Left lung (tissue), 10 donors: ENCODE results near the gene ZSCAN10. TPM values are rescaled to one million over a fixed set of nuclear protein-coding genes. Genes with fewer than 3 reads are reported as not detected.

Experiments used
- ATAC-seq: fragments of 200-7000 bp; cut with Tn5 transposase; one replicate; pipeline ENCODE4 v1.9.1; 2020; ENCODE audit warnings: moderate library complexity
- DNase-seq, 4 donors: peaks; one replicate each; pipeline ENCODE4 v3.0.0-alpha.2; 2013 to 2020
- H3K27ac ChIP-seq, 2 donors: fragments of 200-600 bp; sonication (generic) in 1 of 2; one replicate each; pipeline versions ENCODE4 v1.5.0 to v1.8.0; 2020 to 2021
- H3K27me3 ChIP-seq, 2 donors: fragments of 200-600 bp; sonication (generic) in 1 of 2; one replicate each; pipeline versions ENCODE4 v1.5.0 to v1.8.0; 2020 to 2021
- H3K36me3 ChIP-seq, 2 donors: fragments of 200-600 bp; sonication (generic) in 1 of 2; one replicate each; pipeline versions ENCODE4 v1.5.0 to v1.8.0; 2020 to 2021
- H3K4me1 ChIP-seq, 2 donors: fragments of 200-600 bp; one replicate each; pipeline ENCODE4 v1.8.0; 2021
- H3K4me3 ChIP-seq, 2 donors: fragments of 200-600 bp; sonication (generic) in 1 of 2; one replicate each; pipeline versions ENCODE4 v1.5.0 to v1.8.0; 2020 to 2021; ENCODE audit warnings: mild to moderate bottlenecking in 1 of 2
- H3K9me3 ChIP-seq, 2 donors: fragments of 200-600 bp; sonication (generic) in 1 of 2; one replicate each; pipeline versions ENCODE4 v1.5.0 to v1.8.0; 2020 to 2021
- intact Hi-C, 2 donors: fragments of 100-400 bp; cut with DNase I; formaldehyde crosslinking; loops; one replicate each; pipeline versions ENCODE4 v1.11.2 to v1.14.2; 2022
- polyA plus RNA-seq, 6 donors: library from polyadenylated mRNA; unstranded; fragments of 120-200 nt; gene quantifications; one replicate each; pipeline ENCODE4 v1.2.1, GENCODE V29; 2013; ENCODE audit not compliant: insufficient read length in 6 of 6
- total RNA-seq, 2 donors: library from RNA; stranded (reverse); fragmentation: NEBNext Ultra II Directional; extraction: Animal tissue kit (Norgen Biotek cat#: 25700); gene quantifications; one replicate each; pipeline ENCODE4 v1.2.1, GENCODE V29; 2021
- TF ChIP-seq, protein P1 (sequence below), 2 donors: fragments of 200-600 bp; sonication (generic) in 1 of 2; IDR thresholded peaks; one replicate each; pipeline versions ENCODE4 v1.5.0 to v1.8.0; 2021; ENCODE audit warnings: antibody characterized with exemption in 2 of 2
- donor health status: DM: no; HTN: yes; CAD: no.
- donor health status: DM: no; HTN: no; CAD: no.

The ZSCAN10 gene
- total and polyA plus RNA-seq, 8 donors = 0.13 TPM; not detected in 7

DNA sequence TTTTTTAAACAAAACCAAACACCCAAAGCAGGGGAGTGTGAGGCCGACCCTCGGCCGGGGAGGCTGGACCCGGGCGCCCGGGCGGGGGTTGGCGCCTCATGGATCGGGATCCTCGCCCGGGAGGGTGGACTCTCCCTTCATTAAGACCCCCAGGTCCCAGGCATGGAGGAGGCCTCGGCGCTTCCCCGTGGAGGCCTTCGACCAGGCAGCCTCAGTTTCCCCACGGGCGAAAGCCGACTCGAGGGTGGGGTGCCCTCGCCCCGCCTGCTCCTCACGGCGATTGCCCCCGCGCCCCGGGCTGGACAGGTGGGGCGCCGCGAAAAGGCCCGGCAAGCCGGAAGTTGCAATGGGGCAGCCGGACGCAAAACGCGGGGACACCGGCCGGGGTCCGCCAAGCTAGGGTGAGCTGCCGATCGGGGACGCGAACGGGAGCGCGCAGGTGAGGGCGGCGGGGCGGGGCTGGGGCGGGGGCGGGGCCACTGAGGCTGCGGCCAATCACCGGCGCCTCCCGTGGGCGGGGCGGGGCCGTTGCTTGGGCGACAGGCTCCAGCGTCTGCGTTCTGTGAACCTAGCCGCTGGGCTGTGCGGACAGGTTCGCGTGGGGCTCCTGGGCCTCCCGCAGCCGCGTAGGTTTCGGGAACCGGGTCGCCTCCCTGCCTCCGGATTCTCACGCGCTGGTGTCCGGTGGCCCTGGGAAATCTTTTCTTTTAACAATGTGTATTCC lies 7.3 kb upstream of the ZSCAN10 start:
- peak overlapping the region; percentile 80 to 88 for H3K27ac ChIP-seq
- TF ChIP-seq, protein P1, sequence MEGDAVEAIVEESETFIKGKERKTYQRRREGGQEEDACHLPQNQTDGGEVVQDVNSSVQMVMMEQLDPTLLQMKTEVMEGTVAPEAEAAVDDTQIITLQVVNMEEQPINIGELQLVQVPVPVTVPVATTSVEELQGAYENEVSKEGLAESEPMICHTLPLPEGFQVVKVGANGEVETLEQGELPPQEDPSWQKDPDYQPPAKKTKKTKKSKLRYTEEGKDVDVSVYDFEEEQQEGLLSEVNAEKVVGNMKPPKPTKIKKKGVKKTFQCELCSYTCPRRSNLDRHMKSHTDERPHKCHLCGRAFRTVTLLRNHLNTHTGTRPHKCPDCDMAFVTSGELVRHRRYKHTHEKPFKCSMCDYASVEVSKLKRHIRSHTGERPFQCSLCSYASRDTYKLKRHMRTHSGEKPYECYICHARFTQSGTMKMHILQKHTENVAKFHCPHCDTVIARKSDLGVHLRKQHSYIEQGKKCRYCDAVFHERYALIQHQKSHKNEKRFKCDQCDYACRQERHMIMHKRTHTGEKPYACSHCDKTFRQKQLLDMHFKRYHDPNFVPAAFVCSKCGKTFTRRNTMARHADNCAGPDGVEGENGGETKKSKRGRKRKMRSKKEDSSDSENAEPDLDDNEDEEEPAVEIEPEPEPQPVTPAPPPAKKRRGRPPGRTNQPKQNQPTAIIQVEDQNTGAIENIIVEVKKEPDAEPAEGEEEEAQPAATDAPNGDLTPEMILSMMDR (IDR thresholded peaks at IDR 0.05) = no peak
- peak; percentile 70 to 95 (median 90) for DNase-seq

DNA sequence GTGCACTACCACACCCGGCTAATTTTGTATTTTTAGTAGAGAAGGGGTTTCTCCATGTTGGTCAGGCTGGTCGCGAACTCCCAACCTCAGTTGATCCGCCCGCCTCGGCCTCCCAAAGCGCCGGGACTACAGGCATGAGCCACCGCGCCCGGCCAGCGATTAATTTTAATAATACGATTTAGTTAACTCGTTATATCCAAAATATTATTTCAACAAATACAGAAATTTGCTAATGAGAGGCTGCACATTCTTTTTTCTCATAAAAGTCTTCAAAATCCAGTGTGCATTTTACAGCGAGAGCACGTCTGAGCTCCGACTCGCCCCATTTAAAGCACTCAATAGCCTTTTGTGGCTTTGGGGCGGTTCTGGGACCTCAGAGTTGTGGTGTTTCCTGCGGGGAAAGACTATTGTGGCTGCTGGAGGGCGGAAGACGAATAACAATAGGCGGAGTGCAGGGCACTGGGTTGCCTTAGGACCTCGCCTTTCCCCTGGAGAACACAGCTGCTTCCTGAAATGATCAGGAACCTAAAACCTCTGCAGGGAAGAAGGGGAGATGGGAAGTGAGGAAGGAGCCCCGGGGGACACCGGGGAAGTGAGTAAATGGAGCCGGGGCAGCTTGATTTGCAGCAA lies 2.9 kb upstream of the ZSCAN10 start:
- DNase-seq (no peak), ATAC-seq (peak; percentile 1)
- H3K36me3 ChIP-seq = no peaks in the 10 kb centered on the region
- peaks cover 12 to 38% of the 10 kb centered on the region in 2 donors for H3K4me1 ChIP-seq
- no peaks in the 10 kb centered on the region for H3K9me3 ChIP-seq
- H3K4me3 ChIP-seq = peak overlapping the region in 1 of 2 donors; percentile 23
- peak overlapping the region; percentile 76 to 80 for H3K27ac ChIP-seq
- intact Hi-C loops = no loop called here
- no peaks in the 10 kb centered on the region for H3K27me3 ChIP-seq
- TF ChIP-seq, protein P1 (IDR thresholded peaks at IDR 0.05) = no peak

More for the DNA sequence above, 7.3 kb upstream of the ZSCAN10 start:
- H3K36me3 ChIP-seq = no peaks in the 10 kb centered on the region
- H3K9me3 ChIP-seq = no peaks in the 10 kb centered on the region
- H3K4me1 ChIP-seq = peaks cover 6 to 25% of the 10 kb centered on the region in 2 donors
- ATAC-seq = peak; percentile 98
- intact Hi-C loops = no loop called here
- H3K27me3 ChIP-seq = no peaks in the 10 kb centered on the region
- peak overlapping the region; percentile 50 to 60 for H3K4me3 ChIP-seq

DNA sequence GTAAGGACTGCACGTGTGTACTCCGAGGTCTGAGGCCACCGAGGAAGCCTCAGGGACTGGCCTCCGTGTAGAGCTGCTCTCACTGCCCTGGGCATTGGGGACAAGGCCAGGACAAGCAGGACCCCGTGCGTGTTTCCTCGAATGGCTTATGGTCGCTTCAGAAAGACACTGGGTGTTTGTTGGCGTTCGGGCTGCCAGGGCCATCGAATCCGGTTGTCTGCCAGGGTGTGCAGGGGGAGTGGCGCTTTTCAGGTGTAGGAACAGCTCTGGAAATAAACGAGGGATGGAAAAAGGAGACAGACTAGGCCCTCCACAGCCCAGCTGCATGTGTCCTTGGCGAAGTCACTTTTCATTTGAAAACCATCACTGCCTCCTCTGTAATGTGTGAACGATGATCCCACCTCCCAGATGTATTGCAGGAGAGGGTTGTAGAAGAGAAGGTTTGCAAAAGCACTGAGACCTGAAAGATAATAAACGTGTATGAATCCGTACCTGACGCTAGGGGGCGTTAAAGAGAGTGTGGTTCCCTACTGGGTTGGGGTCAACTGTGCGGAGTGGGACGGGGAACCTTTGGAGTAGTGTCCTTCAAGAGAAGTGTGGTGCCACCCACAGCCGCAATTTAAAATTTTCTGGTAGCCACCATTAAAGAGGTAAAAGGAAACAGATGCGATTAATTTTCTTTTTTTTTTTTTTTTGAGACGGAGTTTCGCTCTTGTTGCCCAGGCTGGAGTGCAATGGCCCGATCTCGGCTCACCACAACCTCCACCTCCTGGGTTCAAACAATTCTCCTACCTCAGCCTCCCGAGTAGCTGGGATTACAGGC lies 2.1 kb upstream of the ZSCAN10 start:
- H3K4me1 ChIP-seq = peaks cover 10 to 41% of the 10 kb centered on the region in 2 donors
- DNase-seq (no peak), ATAC-seq (peak; percentile 20)
- H3K4me3 ChIP-seq = peak overlapping the region in 1 of 2 donors; percentile 23
- no peaks in the 10 kb centered on the region for H3K27me3 ChIP-seq
- H3K9me3 ChIP-seq = no peaks in the 10 kb centered on the region
- peak overlapping the region; percentile 76 to 80 for H3K27ac ChIP-seq
- TF ChIP-seq, protein P1 (IDR thresholded peaks at IDR 0.05) = peak; percentile 32 to 45
- intact Hi-C loops = no loop called here
- H3K36me3 ChIP-seq = no peaks in the 10 kb centered on the region

DNA sequence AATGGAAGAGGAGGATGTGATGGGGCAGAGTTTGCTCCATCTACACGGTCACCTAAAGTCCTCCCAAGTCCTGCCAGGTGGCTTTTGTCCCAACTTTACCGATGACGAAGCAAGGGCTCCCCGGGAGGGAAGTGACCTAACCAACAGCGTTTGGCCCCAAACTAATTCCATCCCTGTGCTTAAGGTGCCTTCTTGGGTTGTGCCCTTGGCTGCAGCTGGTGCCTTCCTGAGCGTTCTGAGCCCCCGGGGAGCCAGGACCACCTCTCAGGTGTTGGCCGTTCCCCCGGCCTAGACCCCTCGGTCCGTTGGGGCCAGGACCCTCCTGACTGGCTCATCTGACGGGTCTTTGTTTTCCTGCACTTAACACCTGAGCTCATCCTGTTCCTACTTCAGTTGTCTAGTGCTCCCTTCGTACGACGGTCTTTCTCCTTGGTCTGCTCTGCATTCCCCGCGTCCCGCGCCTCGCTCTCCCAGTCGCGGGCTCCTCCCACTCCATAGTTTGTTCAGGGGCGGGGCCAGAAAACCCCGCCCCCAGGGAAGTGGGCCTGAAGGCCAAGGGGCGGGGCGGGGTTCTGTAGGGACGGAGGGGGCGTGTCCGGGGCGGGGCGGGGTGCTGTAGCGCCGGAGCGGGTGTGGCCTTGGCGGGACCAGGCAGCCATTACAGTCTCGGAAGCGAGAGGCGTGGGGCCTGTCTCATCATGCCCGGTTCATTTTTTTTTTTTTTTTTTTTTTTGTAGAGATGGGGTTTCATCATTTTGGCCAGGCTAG lies 822 bp upstream of the ZSCAN10 start:
- peak overlapping the region; percentile 13 to 29 for H3K4me3 ChIP-seq
- no peaks in the 10 kb centered on the region for H3K36me3 ChIP-seq
- H3K27me3 ChIP-seq = no peaks in the 10 kb centered on the region
- peaks cover 10 to 45% of the 10 kb centered on the region in 2 donors for H3K4me1 ChIP-seq
- H3K9me3 ChIP-seq = no peaks in the 10 kb centered on the region
- intact Hi-C loops = no loop called here
- DNase-seq = peak in 3 of 4 donors; percentile 89 to 97 (median 94)
- peak; percentile 98 for ATAC-seq
- H3K27ac ChIP-seq = peak overlapping the region in 1 of 2 donors; percentile 60
- TF ChIP-seq, protein P1 (IDR thresholded peaks at IDR 0.05) = no peak
